CD4-positive, alpha-beta memory T cell (primary cell): Measurements from ENCODE around the gene CCL24. TPM values are rescaled to one million over a fixed set of nuclear protein-coding genes. Genes with fewer than 3 reads are reported as not detected.

ENCODE experiments used
- CTCF ChIA-PET: fragments of 350-600 bp; sonication (Branson Sonifier 250); formaldehyde crosslinking; loops from one replicate; lab custom pipeline; 2021; ENCODE audit warnings: inconsistent platforms; ENCODE audit not compliant: partially characterized antibody; lab: Charles Lee
- POLR2A ChIA-PET: fragments of 350-600 bp; sonication (Branson Sonifier 250); formaldehyde crosslinking; loops from one replicate; lab custom pipeline; 2021; ENCODE audit not compliant: partially characterized antibody; lab: Charles Lee
- DNase-seq, 5 donors: peaks; one replicate each; pipeline versions ENCODE4 v3.0.0 to v3.0.0-alpha.2; 2020 to 2022; ENCODE audit warnings: mixed read lengths in 1 of 5
- H3K27ac ChIP-seq: one replicate; pipeline ENCODE4 v1.7.0; 2013; ENCODE audit warnings: low read depth, low read length
- H3K27me3 ChIP-seq: 2 replicates; pipeline ENCODE4 v1.7.0; 2013; ENCODE audit warnings: mild to moderate bottlenecking, low read length, moderate library complexity; ENCODE audit not compliant: insufficient read depth
- H3K36me3 ChIP-seq: 2 replicates; pipeline ENCODE4 v1.7.0; 2013; ENCODE audit warnings: mild to moderate bottlenecking, low read length, moderate library complexity; ENCODE audit not compliant: insufficient read depth
- H3K4me1 ChIP-seq: 2 replicates; pipeline ENCODE4 v1.7.0; 2013; ENCODE audit warnings: mild to moderate bottlenecking, low read length, moderate library complexity; ENCODE audit not compliant: insufficient read depth
- H3K4me3 ChIP-seq, 2 donors: one replicate each; pipeline ENCODE4 v1.7.0; 2013; ENCODE audit warnings: low read length in 2 of 2, mild to moderate bottlenecking in 1 of 2
- H3K9me3 ChIP-seq, 2 donors: one replicate each; pipeline ENCODE4 v1.7.0; 2013; ENCODE audit warnings: low read length in 2 of 2, control low read depth in 1 of 2; ENCODE audit not compliant: control insufficient read depth in 1 of 2
- H3K27ac Mint-ChIP-seq, 7 donors: one replicate each; pipeline ENCODE4 v1.8.0; 2020 to 2021; ENCODE audit warnings: mixed read lengths in 7 of 7, mild to moderate bottlenecking in 6 of 7, inconsistent platforms in 3 of 7, moderate library complexity in 3 of 7
- H3K27me3 Mint-ChIP-seq, 2 donors: one replicate each; pipeline ENCODE4 v1.8.0; 2020 to 2021; ENCODE audit warnings: mixed read lengths in 2 of 2
- H3K36me3 Mint-ChIP-seq, 2 donors: one replicate each; pipeline ENCODE4 v1.8.0; 2020 to 2021; ENCODE audit warnings: mixed read lengths in 2 of 2, inconsistent platforms in 1 of 2, mild to moderate bottlenecking in 1 of 2
- H3K4me1 Mint-ChIP-seq, 4 donors: one replicate each; pipeline ENCODE4 v1.8.0; 2020 to 2021; ENCODE audit warnings: mixed read lengths in 4 of 4, mild to moderate bottlenecking in 1 of 4
- H3K4me3 Mint-ChIP-seq, 8 donors: one replicate each; pipeline ENCODE4 v1.8.0; 2020 to 2021; ENCODE audit warnings: mixed read lengths in 8 of 8, mild to moderate bottlenecking in 7 of 8, moderate library complexity in 6 of 8, inconsistent platforms in 3 of 8
- H3K9me3 Mint-ChIP-seq, 8 donors: one replicate each; pipeline ENCODE4 v1.8.0; 2020 to 2021; ENCODE audit warnings: mixed read lengths in 8 of 8, mild to moderate bottlenecking in 5 of 8, inconsistent platforms in 3 of 8, moderate library complexity in 1 of 8
- intact Hi-C: fragments of 100-400 bp; cut with micrococcal nuclease; formaldehyde crosslinking; loops from one replicate; pipeline ENCODE4 v1.15.1; 2023
- polyA plus RNA-seq, 2 donors: library from polyadenylated mRNA; unstranded; fragments of 300-500 nt; fragmentation: Illumina TruSeq; gene quantifications; one replicate each; pipeline ENCODE4 v1.2.3, GENCODE V29; 2021
- total RNA-seq, 2 experiments: library from RNA; stranded (reverse); gene quantifications; one replicate each; pipeline ENCODE4 v1.2.3, GENCODE V29; 2021

The CCL24 gene
- total and polyA plus RNA-seq, 4 experiments from 2014 or later, result not detected

DNA sequence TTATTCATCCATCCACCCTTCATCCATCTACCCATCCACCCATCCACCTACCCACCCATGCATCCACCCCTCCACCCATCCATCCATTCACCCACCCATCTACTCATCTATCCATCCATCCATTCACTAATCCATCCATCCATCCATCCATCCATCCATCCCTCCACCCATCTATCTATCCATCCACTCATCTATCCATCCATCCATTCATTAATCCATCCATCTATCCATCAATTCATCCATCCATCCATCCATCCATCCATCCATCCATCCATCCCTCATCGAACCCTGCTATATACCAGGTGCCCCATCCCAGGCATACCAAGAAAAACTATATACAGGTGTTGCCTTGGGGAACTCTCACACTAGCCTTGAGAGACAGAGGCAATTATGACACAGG, 7.1 kb upstream of the CCL24 start:
- no peaks in the 10 kb centered on the region for H3K4me1 ChIP-seq
- POLR2A ChIA-PET, result no interaction called here
- H3K9me3 Mint-ChIP-seq, result peaks cover 0 to 2% (median 0%) of the 10 kb centered on the region in 8 donors
- no peaks in the 10 kb centered on the region for H3K36me3 ChIP-seq
- no peak overlapping the region for H3K27ac ChIP-seq
- no peaks in the 10 kb centered on the region for H3K27me3 ChIP-seq
- no peak overlapping the region for H3K4me3 Mint-ChIP-seq
- H3K27ac Mint-ChIP-seq, result peak overlapping the region in 1 of 7 donors; percentile 42
- H3K27me3 Mint-ChIP-seq, result peaks cover 3% of the 10 kb centered on the region in 2 donors
- DNase-seq, result no peak
- CTCF ChIA-PET, result no interaction called here
- no peak overlapping the region for H3K4me3 ChIP-seq
- no peaks in the 10 kb centered on the region for H3K4me1 Mint-ChIP-seq
- intact Hi-C loops, result no loop called here
- no peaks in the 10 kb centered on the region for H3K36me3 Mint-ChIP-seq
- H3K9me3 ChIP-seq, result no peaks in the 10 kb centered on the region

DNA sequence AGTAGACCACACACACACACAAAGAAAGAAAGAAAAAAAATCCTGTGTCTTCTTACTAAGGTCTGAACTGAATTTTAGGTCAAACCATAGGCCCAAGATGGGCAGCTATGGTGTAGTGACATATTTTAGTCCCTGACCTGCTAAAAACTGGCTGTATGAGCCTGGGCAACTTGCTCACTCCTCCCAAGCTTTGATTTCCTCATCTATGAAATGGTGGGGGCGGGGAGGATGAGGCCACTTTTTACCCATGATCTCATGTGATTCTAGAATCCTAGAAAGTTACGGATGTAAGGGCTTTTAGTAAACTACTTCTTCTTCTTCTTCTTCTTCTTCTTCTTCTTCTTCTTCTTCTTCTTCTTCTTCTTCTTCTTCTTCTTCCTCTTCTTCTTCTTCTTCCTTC, 6.1 kb upstream of the CCL24 start:
- H3K4me3 ChIP-seq, result no peak overlapping the region
- no peaks in the 10 kb centered on the region for H3K27me3 ChIP-seq
- Mint-ChIP-seq H3K27me3 (peaks cover 3% of the 10 kb centered on the region in 2 donors), H3K4me3 (peak overlapping the region in 1 of 8 donors; percentile 41), H3K9me3 (peaks cover 0 to 2% (median 0%) of the 10 kb centered on the region in 8 donors), H3K27ac (no peak overlapping the region), H3K36me3 (no peaks in the 10 kb centered on the region), H3K4me1 (no peaks in the 10 kb centered on the region)
- no peaks in the 10 kb centered on the region for H3K36me3 ChIP-seq
- ChIA-PET POLR2A (no interaction called here), CTCF (no interaction called here)
- H3K9me3 ChIP-seq, result no peaks in the 10 kb centered on the region
- intact Hi-C loops, result no loop called here
- no peak for DNase-seq
- no peak overlapping the region for H3K27ac ChIP-seq
- no peaks in the 10 kb centered on the region for H3K4me1 ChIP-seq

DNA sequence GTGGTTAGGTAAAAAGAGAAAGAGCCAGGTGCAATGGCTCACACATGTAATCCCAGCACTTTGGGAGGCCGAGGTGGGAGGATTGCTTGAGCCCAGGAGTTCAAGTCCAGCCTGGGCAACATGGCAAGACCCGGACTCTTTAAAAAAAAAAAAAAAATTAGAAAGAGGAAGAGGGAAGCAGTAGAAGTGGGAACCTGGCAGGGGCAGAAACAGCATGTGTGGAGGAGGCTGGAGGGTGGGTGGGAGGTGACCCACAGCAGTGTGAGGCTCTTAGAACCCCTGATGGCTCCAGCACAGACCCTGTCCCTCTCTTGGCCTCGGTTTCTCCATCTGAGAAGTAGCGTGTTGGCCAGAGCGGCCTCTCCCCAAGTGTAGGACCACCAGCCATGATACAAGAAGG, 4.9 kb upstream of the CCL24 start:
- DNase-seq, result no peak
- H3K4me1 Mint-ChIP-seq, result no peaks in the 10 kb centered on the region
- no peaks in the 10 kb centered on the region for H3K36me3 Mint-ChIP-seq
- no peaks in the 10 kb centered on the region for H3K9me3 ChIP-seq
- H3K36me3 ChIP-seq, result no peaks in the 10 kb centered on the region
- H3K27me3 Mint-ChIP-seq, result peaks cover 3 to 5% of the 10 kb centered on the region in 2 donors
- H3K4me3 ChIP-seq, result no peak overlapping the region
- intact Hi-C loops, result no loop called here
- no peak overlapping the region for H3K27ac ChIP-seq
- CTCF ChIA-PET, result no interaction called here
- no peak overlapping the region for H3K27ac Mint-ChIP-seq
- POLR2A ChIA-PET, result no interaction called here
- H3K4me1 ChIP-seq, result no peaks in the 10 kb centered on the region
- no peak overlapping the region for H3K4me3 Mint-ChIP-seq
- peaks cover 0 to 2% (median 0%) of the 10 kb centered on the region in 8 donors for H3K9me3 Mint-ChIP-seq
- no peaks in the 10 kb centered on the region for H3K27me3 ChIP-seq

DNA sequence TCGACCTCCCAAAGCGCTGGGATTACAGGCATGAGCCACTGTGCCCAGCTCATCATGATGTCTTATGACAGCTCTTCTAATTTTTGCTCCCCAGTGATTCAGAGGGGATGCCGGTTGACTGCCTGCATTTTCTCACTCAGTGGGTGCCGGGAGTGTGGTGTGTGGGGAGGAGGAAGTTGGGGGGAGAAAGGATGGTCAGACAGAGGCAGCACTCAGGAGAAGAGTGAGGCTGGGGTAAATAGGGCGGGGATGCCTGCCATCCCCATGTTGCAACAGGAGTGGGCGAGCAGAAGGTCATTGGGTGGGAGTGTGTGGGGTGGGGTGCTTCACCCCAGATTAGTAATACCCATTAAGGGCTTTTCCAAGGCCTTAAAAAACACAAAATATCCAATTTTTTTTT, 3.5 kb upstream of the CCL24 start:
- Mint-ChIP-seq H3K9me3 (peaks cover 0 to 2% (median 0%) of the 10 kb centered on the region in 8 donors), H3K4me1 (no peaks in the 10 kb centered on the region), H3K27ac (no peak overlapping the region), H3K27me3 (peaks cover 3 to 5% of the 10 kb centered on the region in 2 donors), H3K4me3 (no peak overlapping the region), H3K36me3 (no peaks in the 10 kb centered on the region)
- H3K36me3 ChIP-seq, result no peaks in the 10 kb centered on the region
- CTCF ChIA-PET, result interaction anchor here (0.6 kb wide), 1 partner anchor 1204 kb away, joined by 4 read pairs; no protein-coding TSS in a partner anchor
- no peaks in the 10 kb centered on the region for H3K4me1 ChIP-seq
- no peaks in the 10 kb centered on the region for H3K9me3 ChIP-seq
- DNase-seq, result no peak
- POLR2A ChIA-PET, result no interaction called here
- no peak overlapping the region for H3K4me3 ChIP-seq
- no peaks in the 10 kb centered on the region for H3K27me3 ChIP-seq
- intact Hi-C loops, result no loop called here
- H3K27ac ChIP-seq, result no peak overlapping the region

DNA sequence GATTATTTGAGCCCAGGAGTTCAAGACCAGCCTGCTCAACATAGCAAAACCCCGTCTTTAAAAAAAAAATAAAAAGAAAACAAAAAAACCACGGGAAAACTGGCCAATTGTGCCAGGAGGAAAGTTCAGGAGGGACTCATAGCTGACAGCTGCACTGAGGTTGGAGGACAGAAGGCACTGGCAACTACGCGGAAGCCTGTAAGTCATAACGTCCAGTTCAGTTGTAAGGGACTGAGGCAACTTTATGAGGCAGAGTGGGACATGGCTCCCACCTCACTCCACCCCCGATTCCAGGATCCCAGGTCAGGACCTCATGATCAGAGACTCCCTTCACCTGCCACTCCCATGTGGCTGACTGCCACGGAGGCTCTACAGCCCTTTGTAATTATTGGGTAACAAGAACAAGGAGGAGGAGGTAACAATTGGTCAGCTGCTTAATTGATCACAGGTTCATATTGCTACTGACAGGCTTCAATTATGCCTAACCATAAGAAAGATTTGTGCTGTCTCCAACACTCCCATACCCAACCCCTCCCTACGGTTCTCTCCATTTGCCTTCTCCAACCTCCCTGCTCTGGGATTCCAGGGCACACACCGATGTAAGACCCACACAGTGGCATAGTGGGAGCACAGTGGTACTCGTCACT, 1.9 kb upstream of the CCL24 start:
- intact Hi-C loops, result no loop called here
- ChIA-PET CTCF (no interaction called here), POLR2A (no interaction called here)
- H3K36me3 ChIP-seq, result no peaks in the 10 kb centered on the region
- no peaks in the 10 kb centered on the region for H3K4me1 ChIP-seq
- Mint-ChIP-seq H3K9me3 (no peaks in the 10 kb centered on the region), H3K36me3 (no peaks in the 10 kb centered on the region), H3K27me3 (peaks cover 2% of the 10 kb centered on the region in 2 donors), H3K27ac (no peak overlapping the region), H3K4me3 (no peak overlapping the region), H3K4me1 (no peaks in the 10 kb centered on the region)
- DNase-seq, result no peak
- no peaks in the 10 kb centered on the region for H3K27me3 ChIP-seq
- no peak overlapping the region for H3K27ac ChIP-seq
- H3K4me3 ChIP-seq, result no peak overlapping the region
- H3K9me3 ChIP-seq, result no peaks in the 10 kb centered on the region

DNA sequence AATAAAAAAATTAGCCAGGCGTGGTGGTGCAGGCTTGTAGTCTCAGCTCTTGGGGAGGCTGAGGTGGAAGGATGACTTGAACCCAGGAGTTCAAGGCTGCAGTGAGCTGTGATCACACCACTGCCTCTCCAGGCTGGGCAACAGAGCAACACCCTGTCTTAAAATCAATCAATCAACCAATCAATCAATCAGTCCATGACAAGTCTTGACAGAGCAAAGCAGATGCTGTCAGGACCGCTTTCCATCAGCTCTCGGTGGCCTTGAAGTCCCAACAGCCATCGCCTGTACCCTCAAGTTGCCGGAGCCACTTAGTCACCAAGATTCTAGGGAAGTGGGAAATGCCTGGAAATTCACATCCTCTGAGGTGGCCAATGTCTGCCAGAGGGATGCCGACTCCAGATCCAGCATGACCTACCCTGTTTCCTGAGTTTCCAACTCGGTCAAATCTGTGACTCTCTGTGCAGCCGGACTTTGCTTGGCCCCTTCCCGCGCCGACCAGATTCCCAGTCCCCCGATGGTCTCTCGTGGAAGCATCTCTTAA, 871 bp upstream of the CCL24 start:
- ChIA-PET CTCF (no interaction called here), POLR2A (no interaction called here)
- Histone ChIP-seq H3K27ac (no peak overlapping the region), H3K27me3 (no peaks in the 10 kb centered on the region), H3K4me3 (no peak overlapping the region), H3K4me1 (no peaks in the 10 kb centered on the region), H3K9me3 (no peaks in the 10 kb centered on the region), H3K36me3 (no peaks in the 10 kb centered on the region)
- no peak overlapping the region for H3K27ac Mint-ChIP-seq
- intact Hi-C loops, result no loop called here
- no peaks in the 10 kb centered on the region for H3K36me3 Mint-ChIP-seq
- no peak for DNase-seq
- H3K4me3 Mint-ChIP-seq, result no peak overlapping the region
- no peaks in the 10 kb centered on the region for H3K9me3 Mint-ChIP-seq
- peaks cover 2% of the 10 kb centered on the region in 2 donors for H3K27me3 Mint-ChIP-seq
- H3K4me1 Mint-ChIP-seq, result no peaks in the 10 kb centered on the region

DNA sequence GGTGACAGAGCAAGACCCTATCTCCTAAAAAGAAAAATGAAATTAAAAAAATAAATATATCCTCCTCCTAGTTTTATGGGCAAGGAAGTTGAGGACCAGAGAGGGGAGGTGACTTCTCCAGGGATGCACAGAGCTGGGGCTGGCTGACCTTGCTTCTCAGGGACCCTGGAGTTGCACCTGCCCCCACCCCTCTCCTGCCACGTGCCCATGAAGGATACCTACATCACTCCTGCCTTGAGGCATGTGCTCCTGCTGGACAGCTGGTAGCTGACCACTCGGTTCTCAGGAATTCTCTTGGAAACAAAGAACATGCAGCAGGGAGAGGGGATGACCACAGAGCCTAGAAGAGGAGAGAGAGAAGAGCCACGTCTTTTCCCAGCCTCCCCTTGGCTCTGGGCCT, 522 bp downstream of the CCL24 start:
- intact Hi-C loops, result no loop called here
- H3K4me1 Mint-ChIP-seq, result no peaks in the 10 kb centered on the region
- no peaks in the 10 kb centered on the region for H3K4me1 ChIP-seq
- no peak overlapping the region for H3K27ac ChIP-seq
- no peak overlapping the region for H3K27ac Mint-ChIP-seq
- H3K9me3 Mint-ChIP-seq, result peaks cover 0 to 3% (median under 1%) of the 10 kb centered on the region in 8 donors
- H3K4me3 Mint-ChIP-seq, result no peak overlapping the region
- H3K27me3 Mint-ChIP-seq, result peaks cover 2% of the 10 kb centered on the region in 2 donors
- CTCF ChIA-PET, result no interaction called here
- POLR2A ChIA-PET, result no interaction called here
- H3K36me3 ChIP-seq, result no peaks in the 10 kb centered on the region
- no peak overlapping the region for H3K4me3 ChIP-seq
- H3K9me3 ChIP-seq, result no peaks in the 10 kb centered on the region
- H3K36me3 Mint-ChIP-seq, result no peaks in the 10 kb centered on the region
- H3K27me3 ChIP-seq, result no peaks in the 10 kb centered on the region
- no peak for DNase-seq
